HG03442 (cell line): ENCODE measurements around the gene KLHL29.

Experiments
- ATAC-seq: cut with Tn5 transposase; IDR thresholded peaks from one replicate; pipeline ENCODE4 v1.9.1; 2021; ENCODE audit warnings: mild to moderate bottlenecking, moderate library complexity; ENCODE audit not compliant: unreplicated experiment

The KLHL29 gene

GRCh38 chr2:23420840-23421476 is 36.0 kb downstream of the KLHL29 start:
- ATAC-seq: no peak

GRCh38 chr2:23422089-23423061 is 37.4 kb downstream of the KLHL29 start:
- no peak for ATAC-seq

GRCh38 chr2:23423062-23423872 is 38.3 kb downstream of the KLHL29 start:
- no peak for ATAC-seq

GRCh38 chr2:23423873-23424680 is 39.1 kb downstream of the KLHL29 start:
- no peak for ATAC-seq

- ATAC-seq: no peak
Observed at GRCh38 chr2:23425338-23425871, 40.4 kb downstream of the KLHL29 start.

- ATAC-seq: no peak
Observed at GRCh38 chr2:23425885-23426262, 40.9 kb downstream of the KLHL29 start.

GRCh38 chr2:23426263-23426905 is 41.4 kb downstream of the KLHL29 start:
- ATAC-seq: no peak

GRCh38 chr2:23427350-23427749 is 42.4 kb downstream of the KLHL29 start:
- no peak for ATAC-seq

GRCh38 chr2:23427976-23428375 is 43.0 kb downstream of the KLHL29 start:
- ATAC-seq: no peak

GRCh38 chr2:23429036-23429435 is 44.1 kb downstream of the KLHL29 start:
- ATAC-seq: no peak

GRCh38 chr2:23430263-23430662 is 45.3 kb downstream of the KLHL29 start:
- no peak for ATAC-seq

GRCh38 chr2:23432531-23432930 is 47.6 kb downstream of the KLHL29 start:
- no peak for ATAC-seq

GRCh38 chr2:23433282-23433681 is 48.3 kb downstream of the KLHL29 start:
- ATAC-seq: no peak

GRCh38 chr2:23434721-23435121 is 49.7 kb downstream of the KLHL29 start:
- ATAC-seq: no peak

- ATAC-seq: no peak
Observed at GRCh38 chr2:23435250-23436035, 50.5 kb downstream of the KLHL29 start.

GRCh38 chr2:23436346-23437098 is 51.5 kb downstream of the KLHL29 start:
- no peak for ATAC-seq

- ATAC-seq: no peak
Observed at GRCh38 chr2:23441414-23441813, 56.4 kb downstream of the KLHL29 start.

GRCh38 chr2:23445450-23445868 is 60.5 kb downstream of the KLHL29 start:
- ATAC-seq: peak; percentile 32
